WTC11 (cell line): ENCODE results near the gene STK10.

Source experiments
- ATF6 ChIP-seq: sonication (generic); formaldehyde crosslinking; IDR thresholded peaks from 2 replicates; pipeline ENCODE4 v1.8.1; 2023; ENCODE audit warnings: mild to moderate bottlenecking, missing genetic modification reagents
- CDX4 ChIP-seq: fragments of 250-450 bp; sonication (Bioruptor Pico); IDR thresholded peaks from 2 replicates; pipeline ENCODE4 v1.9.0; 2021; ENCODE audit warnings: moderate library complexity, mild to moderate bottlenecking, inconsistent platforms, borderline replicate concordance
- CTCF ChIP-seq: fragments of 200-600 bp; IDR thresholded peaks from 2 replicates; pipeline ENCODE4 v1.8.0; 2022; ENCODE audit warnings: antibody characterized with exemption
- ELF4 ChIP-seq: sonication (generic); formaldehyde crosslinking; IDR thresholded peaks from 2 replicates; pipeline ENCODE4 v1.8.1; 2022; ENCODE audit warnings: low read depth, mild to moderate bottlenecking, moderate library complexity, missing genetic modification reagents
- JUN ChIP-seq: sonication (generic); formaldehyde crosslinking; IDR thresholded peaks from 2 replicates; pipeline ENCODE4 v1.8.0; 2023; ENCODE audit warnings: mild to moderate bottlenecking, missing genetic modification reagents
- SMAD4 ChIP-seq: sonication (generic); formaldehyde crosslinking; IDR thresholded peaks from 2 replicates; pipeline ENCODE4 v1.8.0; 2022; ENCODE audit warnings: mild to moderate bottlenecking, missing genetic modification reagents
- SP1 ChIP-seq: sonication (generic); formaldehyde crosslinking; conservative IDR thresholded peaks from 2 replicates; pipeline ENCODE4 v1.8.1; 2022; ENCODE audit warnings: missing genetic modification reagents
- TEAD4 ChIP-seq: sonication (generic); formaldehyde crosslinking; IDR thresholded peaks from 2 replicates; pipeline ENCODE4 v1.8.0; 2022; ENCODE audit warnings: mild to moderate bottlenecking, missing genetic modification reagents
- TP53 ChIP-seq: sonication (generic); formaldehyde crosslinking; IDR thresholded peaks from 2 replicates; pipeline ENCODE4 v1.8.1; 2023; ENCODE audit warnings: mild to moderate bottlenecking, missing genetic modification reagents
- ZNF121 ChIP-seq: sonication (generic); formaldehyde crosslinking; IDR thresholded peaks from 2 replicates; pipeline ENCODE4 v1.8.0; 2023; ENCODE audit warnings: missing genetic modification reagents
- TF ChIP-seq, protein P1 (sequence below): sonication (generic); formaldehyde crosslinking; IDR thresholded peaks from 2 replicates; pipeline ENCODE4 v1.8.1; 2023; ENCODE audit warnings: mild to moderate bottlenecking, missing genetic modification reagents, moderate library complexity
- TF ChIP-seq, protein P2 (sequence below): sonication (generic); formaldehyde crosslinking; IDR thresholded peaks from 2 replicates; pipeline ENCODE4 v1.8.0; 2023; ENCODE audit warnings: missing genetic modification reagents, mild to moderate bottlenecking, borderline replicate concordance
- TF ChIP-seq, protein P3 (sequence below): sonication (generic); formaldehyde crosslinking; IDR thresholded peaks from 2 replicates; pipeline ENCODE4 v1.8.0; 2022; ENCODE audit warnings: mild to moderate bottlenecking, missing genetic modification reagents
- TF ChIP-seq, protein P4 (sequence below): sonication (generic); formaldehyde crosslinking; IDR thresholded peaks from 2 replicates; pipeline ENCODE4 v1.8.0; 2022; ENCODE audit warnings: missing genetic modification reagents

GRCh38 chr5:172129256-172129910 lies 58.6 kb downstream of the STK10 start:
- no peak for TF ChIP-seq CTCF
- TF ChIP-seq SMAD4 (CRISPR knock-in tag), result no peak
- TF ChIP-seq, protein P1, sequence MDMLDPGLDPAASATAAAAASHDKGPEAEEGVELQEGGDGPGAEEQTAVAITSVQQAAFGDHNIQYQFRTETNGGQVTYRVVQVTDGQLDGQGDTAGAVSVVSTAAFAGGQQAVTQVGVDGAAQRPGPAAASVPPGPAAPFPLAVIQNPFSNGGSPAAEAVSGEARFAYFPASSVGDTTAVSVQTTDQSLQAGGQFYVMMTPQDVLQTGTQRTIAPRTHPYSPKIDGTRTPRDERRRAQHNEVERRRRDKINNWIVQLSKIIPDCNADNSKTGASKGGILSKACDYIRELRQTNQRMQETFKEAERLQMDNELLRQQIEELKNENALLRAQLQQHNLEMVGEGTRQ (CRISPR knock-in tag), result no peak
- no peak for TF ChIP-seq SP1 (CRISPR knock-in tag)
- no peak for TF ChIP-seq ELF4 (CRISPR knock-in tag)
- TF ChIP-seq CDX4 (CRISPR knock-in tag), result no peak
- no peak for TF ChIP-seq TEAD4
- TF ChIP-seq JUN (CRISPR knock-in tag), result no peak
- TF ChIP-seq, protein P2, sequence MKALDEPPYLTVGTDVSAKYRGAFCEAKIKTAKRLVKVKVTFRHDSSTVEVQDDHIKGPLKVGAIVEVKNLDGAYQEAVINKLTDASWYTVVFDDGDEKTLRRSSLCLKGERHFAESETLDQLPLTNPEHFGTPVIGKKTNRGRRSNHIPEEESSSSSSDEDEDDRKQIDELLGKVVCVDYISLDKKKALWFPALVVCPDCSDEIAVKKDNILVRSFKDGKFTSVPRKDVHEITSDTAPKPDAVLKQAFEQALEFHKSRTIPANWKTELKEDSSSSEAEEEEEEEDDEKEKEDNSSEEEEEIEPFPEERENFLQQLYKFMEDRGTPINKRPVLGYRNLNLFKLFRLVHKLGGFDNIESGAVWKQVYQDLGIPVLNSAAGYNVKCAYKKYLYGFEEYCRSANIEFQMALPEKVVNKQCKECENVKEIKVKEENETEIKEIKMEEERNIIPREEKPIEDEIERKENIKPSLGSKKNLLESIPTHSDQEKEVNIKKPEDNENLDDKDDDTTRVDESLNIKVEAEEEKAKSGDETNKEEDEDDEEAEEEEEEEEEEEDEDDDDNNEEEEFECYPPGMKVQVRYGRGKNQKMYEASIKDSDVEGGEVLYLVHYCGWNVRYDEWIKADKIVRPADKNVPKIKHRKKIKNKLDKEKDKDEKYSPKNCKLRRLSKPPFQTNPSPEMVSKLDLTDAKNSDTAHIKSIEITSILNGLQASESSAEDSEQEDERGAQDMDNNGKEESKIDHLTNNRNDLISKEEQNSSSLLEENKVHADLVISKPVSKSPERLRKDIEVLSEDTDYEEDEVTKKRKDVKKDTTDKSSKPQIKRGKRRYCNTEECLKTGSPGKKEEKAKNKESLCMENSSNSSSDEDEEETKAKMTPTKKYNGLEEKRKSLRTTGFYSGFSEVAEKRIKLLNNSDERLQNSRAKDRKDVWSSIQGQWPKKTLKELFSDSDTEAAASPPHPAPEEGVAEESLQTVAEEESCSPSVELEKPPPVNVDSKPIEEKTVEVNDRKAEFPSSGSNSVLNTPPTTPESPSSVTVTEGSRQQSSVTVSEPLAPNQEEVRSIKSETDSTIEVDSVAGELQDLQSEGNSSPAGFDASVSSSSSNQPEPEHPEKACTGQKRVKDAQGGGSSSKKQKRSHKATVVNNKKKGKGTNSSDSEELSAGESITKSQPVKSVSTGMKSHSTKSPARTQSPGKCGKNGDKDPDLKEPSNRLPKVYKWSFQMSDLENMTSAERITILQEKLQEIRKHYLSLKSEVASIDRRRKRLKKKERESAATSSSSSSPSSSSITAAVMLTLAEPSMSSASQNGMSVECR (CRISPR knock-in tag), result no peak
- no peak for TF ChIP-seq ATF6 (CRISPR knock-in tag)
- TF ChIP-seq, protein P3, sequence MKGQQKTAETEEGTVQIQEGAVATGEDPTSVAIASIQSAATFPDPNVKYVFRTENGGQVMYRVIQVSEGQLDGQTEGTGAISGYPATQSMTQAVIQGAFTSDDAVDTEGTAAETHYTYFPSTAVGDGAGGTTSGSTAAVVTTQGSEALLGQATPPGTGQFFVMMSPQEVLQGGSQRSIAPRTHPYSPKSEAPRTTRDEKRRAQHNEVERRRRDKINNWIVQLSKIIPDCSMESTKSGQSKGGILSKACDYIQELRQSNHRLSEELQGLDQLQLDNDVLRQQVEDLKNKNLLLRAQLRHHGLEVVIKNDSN (CRISPR knock-in tag), result no peak
- no peak for TF ChIP-seq TP53 (CRISPR knock-in tag)
- TF ChIP-seq ZNF121, result no peak
- TF ChIP-seq, protein P4, sequence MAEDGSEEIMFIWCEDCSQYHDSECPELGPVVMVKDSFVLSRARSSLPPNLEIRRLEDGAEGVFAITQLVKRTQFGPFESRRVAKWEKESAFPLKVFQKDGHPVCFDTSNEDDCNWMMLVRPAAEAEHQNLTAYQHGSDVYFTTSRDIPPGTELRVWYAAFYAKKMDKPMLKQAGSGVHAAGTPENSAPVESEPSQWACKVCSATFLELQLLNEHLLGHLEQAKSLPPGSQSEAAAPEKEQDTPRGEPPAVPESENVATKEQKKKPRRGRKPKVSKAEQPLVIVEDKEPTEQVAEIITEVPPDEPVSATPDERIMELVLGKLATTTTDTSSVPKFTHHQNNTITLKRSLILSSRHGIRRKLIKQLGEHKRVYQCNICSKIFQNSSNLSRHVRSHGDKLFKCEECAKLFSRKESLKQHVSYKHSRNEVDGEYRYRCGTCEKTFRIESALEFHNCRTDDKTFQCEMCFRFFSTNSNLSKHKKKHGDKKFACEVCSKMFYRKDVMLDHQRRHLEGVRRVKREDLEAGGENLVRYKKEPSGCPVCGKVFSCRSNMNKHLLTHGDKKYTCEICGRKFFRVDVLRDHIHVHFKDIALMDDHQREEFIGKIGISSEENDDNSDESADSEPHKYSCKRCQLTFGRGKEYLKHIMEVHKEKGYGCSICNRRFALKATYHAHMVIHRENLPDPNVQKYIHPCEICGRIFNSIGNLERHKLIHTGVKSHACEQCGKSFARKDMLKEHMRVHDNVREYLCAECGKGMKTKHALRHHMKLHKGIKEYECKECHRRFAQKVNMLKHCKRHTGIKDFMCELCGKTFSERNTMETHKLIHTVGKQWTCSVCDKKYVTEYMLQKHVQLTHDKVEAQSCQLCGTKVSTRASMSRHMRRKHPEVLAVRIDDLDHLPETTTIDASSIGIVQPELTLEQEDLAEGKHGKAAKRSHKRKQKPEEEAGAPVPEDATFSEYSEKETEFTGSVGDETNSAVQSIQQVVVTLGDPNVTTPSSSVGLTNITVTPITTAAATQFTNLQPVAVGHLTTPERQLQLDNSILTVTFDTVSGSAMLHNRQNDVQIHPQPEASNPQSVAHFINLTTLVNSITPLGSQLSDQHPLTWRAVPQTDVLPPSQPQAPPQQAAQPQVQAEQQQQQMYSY (CRISPR knock-in tag), result no peak
